Measurements from ENCODE around the gene CYSTM1.
"Not testable (repeated sequence)": the region's sequence is repeated elsewhere in the genome, so short reads cannot be mapped to it uniquely, and the experiment has no call there.

The CYSTM1 gene

GRCh38 chr5:140151144-140152021, 23.6 kb upstream of the CYSTM1 start:
- DNase-seq = peak; percentile 85

GRCh38 chr5:140152022-140152999, 22.7 kb upstream of the CYSTM1 start:
- DNase-seq = no peak

- no peak for DNase-seq
These were observed 21.7 kb upstream of the CYSTM1 start for GRCh38 chr5:140153255-140153654.

GRCh38 chr5:140153905-140154304, 21.1 kb upstream of the CYSTM1 start:
- no peak for DNase-seq

GRCh38 chr5:140154710-140155381, 20.1 kb upstream of the CYSTM1 start:
- not testable (repeated sequence) for DNase-seq

- DNase-seq = peak; percentile 61
These were observed 17.8 kb upstream of the CYSTM1 start for GRCh38 chr5:140157032-140157781.

- DNase-seq = no peak
These were observed 15.7 kb upstream of the CYSTM1 start for GRCh38 chr5:140159014-140159927.

GRCh38 chr5:140162275-140162674, 12.7 kb upstream of the CYSTM1 start:
- DNase-seq = no peak

- DNase-seq = no peak
These were observed 12.2 kb upstream of the CYSTM1 start for GRCh38 chr5:140162781-140163180.

GRCh38 chr5:140165101-140165922, 9.7 kb upstream of the CYSTM1 start:
- no peak for DNase-seq

GRCh38 chr5:140165923-140166270, 9.1 kb upstream of the CYSTM1 start:
- DNase-seq = no peak

GRCh38 chr5:140166911-140167310, 8.1 kb upstream of the CYSTM1 start:
- no peak for DNase-seq

- no peak for DNase-seq
These were observed 6.6 kb upstream of the CYSTM1 start for GRCh38 chr5:140168371-140168770.

GRCh38 chr5:140169410-140169809, 5.6 kb upstream of the CYSTM1 start:
- DNase-seq = no peak

GRCh38 chr5:140172483-140172882, 2.5 kb upstream of the CYSTM1 start:
- DNase-seq = no peak

GRCh38 chr5:140174014-140174413, 974 bp upstream of the CYSTM1 start:
- DNase-seq = no peak

- DNase-seq = no peak
These were observed 511 bp downstream of the CYSTM1 start for GRCh38 chr5:140175367-140176030.

- DNase-seq = no peak
These were observed 1.0 kb downstream of the CYSTM1 start for GRCh38 chr5:140176031-140176387.

GRCh38 chr5:140178086-140178410, 3.1 kb downstream of the CYSTM1 start:
- DNase-seq = no peak

Data from NCI-H2029 treated with DMSO at 0.1 percent for 48 hours (cell line).